Measurements from ENCODE around the gene TLN1.

The TLN1 gene

DNA sequence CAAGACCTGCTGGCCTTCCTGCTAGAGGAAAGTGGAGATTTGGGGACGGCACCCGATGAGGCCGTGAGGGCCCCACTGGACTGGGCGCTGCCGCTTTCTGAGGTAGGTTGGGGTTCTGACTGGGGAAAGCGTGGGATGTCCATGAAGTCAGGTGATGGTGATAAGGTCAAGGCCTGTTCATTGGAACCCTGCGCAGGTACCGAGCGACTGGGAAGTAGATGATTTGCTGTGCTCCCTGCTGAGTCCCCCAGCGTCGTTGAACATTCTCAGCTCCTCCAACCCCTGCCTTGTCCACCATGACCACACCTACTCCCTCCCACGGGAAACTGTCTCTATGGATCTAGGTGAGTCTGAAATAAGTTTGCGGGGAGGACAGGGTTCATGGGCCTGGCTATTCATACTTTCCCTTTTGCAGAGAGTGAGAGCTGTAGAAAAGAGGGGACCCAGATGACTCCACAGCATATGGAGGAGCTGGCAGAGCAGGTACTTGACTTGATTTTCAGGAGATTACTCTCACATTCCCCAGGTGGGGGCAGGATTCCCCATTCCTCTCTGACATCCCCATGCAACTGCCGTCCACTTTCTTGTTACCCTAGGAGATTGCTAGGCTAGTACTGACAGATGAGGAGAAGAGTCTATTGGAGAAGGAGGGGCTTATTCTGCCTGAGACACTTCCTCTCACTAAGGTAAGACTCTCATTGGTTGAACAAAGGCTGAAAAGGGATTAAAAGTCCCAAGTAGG, 976 bp upstream of the TLN1 start:
- H3K27ac ChIP-seq = peak overlapping the region in 20 of 21 experiments; percentile 76 to 99 (median 95)
- H3K4me3 ChIP-seq = peak overlapping the region; percentile 59 to 82 (median 67)

DNA sequence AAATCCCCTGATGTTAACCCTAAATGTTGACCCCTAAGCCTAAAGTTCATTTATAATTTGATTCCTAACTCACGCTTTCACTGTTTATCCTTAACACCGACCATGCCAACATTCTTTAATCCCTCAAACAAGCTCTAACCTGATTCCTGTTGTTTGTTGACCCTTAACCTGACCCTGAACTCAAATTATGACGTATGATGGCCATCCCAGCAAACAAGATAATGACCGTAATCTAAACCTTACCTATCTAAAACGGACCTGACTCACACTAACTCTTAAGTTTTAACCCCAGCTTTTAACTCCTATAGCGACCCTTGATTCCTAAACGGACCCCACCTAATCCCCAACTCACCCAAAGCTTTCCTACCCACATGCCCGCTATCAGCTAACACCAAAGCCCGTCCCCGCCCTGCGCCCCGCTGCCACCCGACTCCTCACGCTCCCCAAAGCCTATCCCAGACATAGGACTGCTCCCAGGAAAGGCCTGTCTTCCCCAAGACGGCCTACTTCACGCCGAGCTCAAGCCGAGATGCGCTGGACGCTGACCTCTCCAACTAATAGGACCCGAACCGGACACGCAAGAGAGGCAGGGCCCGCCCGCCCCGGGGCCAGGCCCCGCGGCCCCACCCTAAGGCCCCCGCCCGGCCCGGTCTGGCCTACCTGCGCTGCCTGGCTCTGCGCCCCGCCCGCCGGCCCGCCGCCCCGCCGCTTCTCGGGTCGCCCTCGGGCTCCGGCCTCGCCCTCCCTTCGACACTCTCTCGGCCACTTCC, 395 bp downstream of the TLN1 start:
- H3K4me3 ChIP-seq = peak overlapping the region; percentile 59 to 82 (median 67)
- peak overlapping the region; percentile 76 to 99 (median 95) for H3K27ac ChIP-seq

DNA sequence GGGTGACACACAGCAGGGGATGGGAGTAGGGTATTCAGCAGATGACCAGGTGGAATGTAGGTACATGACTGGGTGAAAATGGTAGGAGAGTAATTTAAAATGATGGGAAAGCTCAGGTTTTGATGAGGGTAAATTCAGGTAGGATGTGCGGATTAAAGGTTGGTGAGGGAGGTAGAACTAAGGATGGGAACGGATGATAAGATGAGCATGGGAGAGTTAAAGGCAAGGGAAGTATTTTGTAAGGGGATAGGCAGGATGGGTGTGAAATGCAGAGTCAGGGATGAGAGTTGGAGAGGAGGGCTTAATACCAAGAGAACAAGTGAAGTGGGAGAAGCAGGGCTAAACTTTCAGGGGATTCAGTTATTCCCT, 1.5 kb downstream of the TLN1 start:
- H3K4me3 ChIP-seq = peak overlapping the region in 5 of 7 experiments; percentile 59 to 82 (median 75)

DNA sequence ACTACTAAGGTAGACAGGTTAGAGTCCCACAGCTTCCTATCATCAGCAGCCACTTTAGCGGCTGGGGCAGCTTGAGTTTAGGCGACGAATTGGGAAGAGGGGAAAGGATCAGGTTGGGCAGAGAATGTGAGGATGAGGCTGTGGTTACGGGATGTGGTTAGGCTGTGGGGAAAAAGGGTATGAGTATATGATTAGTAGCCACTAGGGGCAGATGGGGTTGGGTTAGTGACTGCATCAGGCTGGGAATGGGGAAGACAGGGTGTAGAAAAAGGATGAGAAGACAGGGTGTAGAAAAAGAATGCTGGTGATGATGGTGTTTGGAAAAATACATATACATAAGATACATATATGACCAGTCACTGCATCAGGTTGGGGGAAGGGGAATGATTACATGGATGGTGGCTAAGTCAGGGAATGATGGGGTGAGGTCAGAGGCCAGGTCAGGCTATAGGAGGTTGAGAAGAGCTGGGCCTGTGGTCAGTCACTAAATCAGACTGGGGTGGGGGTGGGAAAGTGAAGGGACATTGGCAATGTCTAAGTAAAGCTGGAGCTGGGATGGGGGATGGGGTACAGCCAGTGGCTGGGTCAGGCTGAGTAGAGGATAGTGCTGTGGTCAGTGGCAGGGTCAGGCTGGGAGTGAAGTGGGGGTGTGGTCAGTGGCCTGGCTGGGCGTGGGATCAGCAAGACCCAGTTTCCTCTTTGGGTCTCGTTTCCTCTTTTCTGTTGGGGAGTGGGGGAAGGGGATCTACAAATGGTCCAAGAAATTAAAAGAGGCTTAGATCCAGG, 2.1 kb downstream of the TLN1 start:
- peak overlapping the region in 14 of 21 experiments; percentile 5 to 97 (median 78) for H3K27ac ChIP-seq
- H3K4me3 ChIP-seq = peak overlapping the region in 4 of 7 experiments; percentile 16 to 75 (median 40)

More for the DNA sequence above, 1.5 kb downstream of the TLN1 start:
- peak overlapping the region in 15 of 21 experiments; percentile 9 to 99 (median 95) for H3K27ac ChIP-seq

DNA sequence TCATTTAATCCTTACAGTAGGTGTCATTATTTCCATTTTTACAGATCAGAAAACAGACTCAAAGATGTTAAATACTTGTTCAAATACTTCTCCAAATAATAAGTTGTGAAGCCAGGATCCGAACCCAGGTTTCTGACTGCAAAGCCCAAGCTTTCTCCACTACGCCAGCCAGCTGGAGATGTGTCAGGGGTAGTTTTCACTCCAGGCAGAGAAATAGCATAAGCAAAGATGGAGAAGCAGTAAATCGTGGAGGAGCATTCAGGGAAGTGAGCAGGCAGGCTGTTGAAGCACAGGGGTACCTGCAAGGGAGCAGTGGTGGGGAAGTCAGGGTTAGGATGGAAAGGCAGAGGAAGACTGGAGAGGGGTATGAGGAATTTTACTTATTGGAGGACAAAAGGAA, 2.9 kb downstream of the TLN1 start:
- H3K4me3 ChIP-seq = peak overlapping the region in 3 of 7 experiments; percentile 16 to 75 (median 20)
- peak overlapping the region in 15 of 21 experiments; percentile 5 to 97 (median 65) for H3K27ac ChIP-seq

DNA sequence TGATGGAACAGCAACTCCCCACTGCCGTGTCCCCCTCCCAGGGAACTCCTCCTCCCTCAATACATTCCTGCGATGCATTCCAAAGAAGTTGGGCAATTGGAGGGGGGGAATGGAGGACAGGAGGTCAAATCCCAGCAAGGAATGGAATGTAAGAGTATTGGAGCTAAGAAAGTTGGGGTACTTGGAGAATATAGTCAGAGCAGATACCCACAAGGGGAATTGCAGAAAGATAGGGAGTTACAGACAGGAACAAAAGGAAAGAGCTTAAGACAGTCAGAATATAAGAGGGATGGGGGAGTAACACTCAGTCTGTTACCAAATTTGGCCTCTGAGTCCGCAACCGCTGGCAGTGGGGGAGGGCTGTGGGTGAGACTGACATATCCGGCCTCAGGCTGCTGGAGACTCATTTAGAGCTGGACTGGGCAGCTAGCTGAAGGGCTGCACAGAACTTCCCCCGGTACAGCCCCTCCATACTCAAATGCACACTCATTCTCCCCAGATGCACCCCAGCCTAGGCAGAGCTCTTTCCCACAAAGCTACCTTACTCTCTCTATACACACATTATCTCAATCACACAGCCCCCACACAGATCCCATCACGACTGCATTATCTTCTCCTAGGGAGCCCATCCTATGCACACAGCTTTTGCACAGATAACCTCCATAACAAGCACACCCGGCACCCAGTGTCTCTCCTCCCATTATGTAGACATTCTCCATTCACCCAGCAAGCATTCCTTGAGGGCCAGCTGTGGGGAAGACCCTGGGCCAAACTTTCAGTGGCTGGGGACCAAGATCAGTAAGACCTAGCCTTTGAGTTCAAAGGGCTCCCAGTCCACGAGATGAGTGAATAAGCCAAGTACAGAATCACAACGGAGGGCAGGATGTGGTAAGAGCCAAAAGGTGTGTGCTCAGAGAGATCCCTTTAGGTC, 3.7 kb downstream of the TLN1 start:
- Histone ChIP-seq H3K4me3 (peak overlapping the region in 3 of 7 experiments; percentile 1 to 20 (median 16)), H3K27ac (peak overlapping the region in 19 of 21 experiments; percentile 1 to 96 (median 62))

DNA sequence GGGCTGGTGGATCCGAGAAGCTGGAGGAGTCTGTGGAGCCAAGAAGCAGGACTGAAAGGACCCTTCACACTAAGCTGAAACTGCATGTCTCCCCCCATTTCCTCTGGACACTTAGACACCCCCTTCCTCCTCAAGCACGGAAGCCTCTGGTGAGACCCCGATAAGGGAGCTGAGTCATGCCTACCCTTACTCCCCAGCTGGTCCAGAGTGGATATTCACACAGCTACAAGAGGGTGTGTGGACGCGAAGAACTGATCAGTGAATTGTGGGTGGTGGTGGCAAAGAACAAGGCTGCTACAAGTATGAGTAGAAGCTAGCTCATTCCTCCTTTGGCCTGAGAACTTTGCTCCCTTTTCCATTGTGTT, 4.3 kb downstream of the TLN1 start:
- peak overlapping the region in 2 of 7 experiments; percentile 12 to 16 for H3K4me3 ChIP-seq

DNA sequence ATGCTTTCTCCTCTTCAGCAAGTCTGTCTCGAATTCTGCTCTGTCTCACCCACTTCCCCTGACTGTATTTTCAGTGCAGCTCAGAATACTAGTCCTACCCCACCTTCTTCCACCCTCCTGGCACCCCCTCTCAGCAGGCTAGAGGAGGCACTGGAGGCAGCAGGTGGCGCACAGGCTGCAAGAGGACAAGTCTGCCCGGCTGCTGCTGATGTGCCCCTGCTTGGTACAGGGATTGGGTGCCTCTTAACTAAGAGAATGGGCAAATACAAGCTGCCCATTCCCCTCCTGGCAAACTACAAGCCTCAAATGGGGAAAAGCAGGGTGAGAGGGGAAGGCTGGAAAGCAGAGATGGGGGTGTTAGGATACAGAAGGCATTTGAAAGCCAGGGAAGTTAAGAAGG, 5.1 kb downstream of the TLN1 start:
- Histone ChIP-seq H3K27ac (peak overlapping the region in 15 of 21 experiments; percentile 2 to 96 (median 65)), H3K4me3 (no peak overlapping the region)

More for the DNA sequence above, 4.3 kb downstream of the TLN1 start:
- H3K27ac ChIP-seq = peak overlapping the region in 17 of 21 experiments; percentile 1 to 96 (median 65)

DNA sequence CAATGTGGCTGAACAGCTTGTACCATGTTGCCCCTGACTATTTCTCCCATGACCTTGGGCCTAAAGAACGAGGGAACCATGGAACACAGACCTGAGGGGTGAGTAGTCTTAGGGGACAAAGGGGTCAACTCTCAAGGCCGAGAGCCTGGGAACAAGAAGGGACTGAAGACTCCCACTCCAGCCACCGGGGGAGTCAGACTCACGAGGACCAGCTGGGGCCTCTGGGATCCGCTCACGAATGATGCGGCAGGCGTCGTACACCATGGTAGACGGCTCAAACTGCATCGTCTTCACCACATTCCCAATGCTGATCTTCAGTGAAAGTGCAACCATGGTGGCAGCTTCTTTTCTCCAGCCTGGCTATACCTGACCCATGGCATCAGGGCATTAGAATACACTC, 6.6 kb downstream of the TLN1 start:
- Histone ChIP-seq H3K27ac (no peak overlapping the region), H3K4me3 (no peak overlapping the region)

DNA sequence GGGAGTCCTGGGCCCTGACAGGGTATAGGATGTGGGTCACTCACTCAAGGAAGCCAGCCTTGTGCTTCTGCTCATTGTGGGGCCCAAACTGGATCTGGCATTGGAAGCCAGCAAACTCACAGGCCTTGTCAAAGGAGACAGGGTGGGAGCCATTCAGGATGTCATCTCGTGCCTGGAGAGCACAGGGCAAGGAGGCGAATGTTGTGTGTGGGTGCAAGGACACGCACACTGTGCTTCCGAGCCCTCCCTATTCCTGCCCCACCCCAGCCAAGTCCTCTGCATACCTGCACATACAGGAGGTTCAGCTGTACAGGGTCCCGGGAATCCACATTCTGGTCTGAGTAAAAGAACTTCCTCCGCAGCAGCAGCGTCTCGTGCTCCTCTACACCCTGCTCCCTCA, 8.1 kb downstream of the TLN1 start:
- Histone ChIP-seq H3K4me3 (no peak overlapping the region), H3K27ac (no peak overlapping the region)

DNA sequence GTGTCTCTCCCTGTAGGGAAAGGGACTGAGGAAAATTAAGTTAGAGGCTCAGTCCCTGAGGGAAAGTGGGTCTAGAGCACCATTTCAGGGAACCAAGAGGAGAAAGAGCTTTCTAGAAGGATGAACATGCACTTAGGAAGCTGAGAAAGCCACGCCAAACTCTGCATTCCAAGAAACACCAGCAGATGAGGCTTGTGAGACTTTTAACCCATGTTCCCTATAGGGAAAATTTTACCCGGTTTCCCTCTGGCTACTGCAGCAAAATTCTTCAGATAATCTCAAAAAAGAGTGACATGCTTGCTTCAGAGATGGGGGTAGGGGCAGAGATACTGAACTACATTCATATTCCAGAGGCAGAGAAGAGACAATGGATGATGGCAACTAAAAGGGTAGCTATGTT, 8.6 kb downstream of the TLN1 start:
- Histone ChIP-seq H3K4me3 (no peak overlapping the region), H3K27ac (no peak overlapping the region)

DNA sequence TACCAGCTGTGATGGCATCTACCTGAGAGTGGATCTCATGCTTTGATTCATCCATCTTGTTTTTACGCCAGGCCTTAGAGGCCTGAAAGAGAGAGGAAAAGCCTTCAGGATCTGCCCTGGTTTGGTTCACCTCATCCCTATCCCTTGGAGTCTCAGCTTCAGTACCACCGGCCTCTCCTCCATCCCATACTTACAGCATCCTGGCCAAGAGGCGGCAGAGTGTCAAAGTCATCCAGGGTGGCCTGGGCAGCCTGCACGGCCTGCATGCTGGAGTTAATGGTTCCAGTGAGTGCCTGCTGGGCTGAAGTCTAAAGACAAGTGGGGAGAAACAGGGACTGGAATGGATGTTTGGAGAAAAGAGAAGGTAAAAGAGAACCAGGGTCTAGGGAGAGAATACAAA, 12.4 kb downstream of the TLN1 start:
- Histone ChIP-seq H3K27ac (peak overlapping the region in 1 of 21 experiments; percentile 22), H3K4me3 (no peak overlapping the region)

DNA sequence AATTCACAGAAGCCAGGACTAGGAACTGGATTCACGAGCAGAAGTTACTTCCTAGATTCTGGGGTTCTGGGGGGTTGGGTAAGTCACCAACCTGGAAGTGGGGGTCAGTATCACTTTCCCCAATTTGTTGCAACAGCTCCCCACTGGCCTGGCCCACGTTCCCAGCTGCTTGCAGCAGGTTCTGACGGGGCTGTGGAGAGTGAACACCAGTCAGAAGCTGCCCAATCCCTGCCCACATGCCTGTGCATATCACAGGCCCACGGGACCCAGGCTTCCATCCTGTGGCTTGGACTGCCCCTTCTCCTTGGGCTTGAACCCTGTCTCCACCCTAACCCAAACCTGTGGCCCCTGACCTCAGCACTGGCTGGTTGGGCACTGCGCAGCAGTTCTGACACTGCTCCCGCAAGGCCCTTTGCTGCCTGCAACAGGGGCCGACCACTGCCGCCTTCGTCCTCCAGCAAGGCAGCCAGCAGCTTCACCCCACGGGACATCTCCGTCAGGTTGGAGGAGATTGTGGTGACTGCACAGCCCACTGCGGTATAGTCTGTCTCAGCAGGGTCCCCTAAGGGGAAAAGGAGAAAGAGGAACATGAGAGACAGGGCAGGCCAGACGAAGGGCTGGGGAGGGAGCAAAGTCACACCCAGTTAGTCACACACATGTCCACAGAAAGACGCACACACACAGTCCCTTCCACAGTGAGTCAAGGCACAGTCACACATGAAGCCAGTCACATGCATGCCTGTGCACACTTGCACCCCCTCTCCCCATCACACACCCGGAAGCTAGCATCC, 13.1 kb downstream of the TLN1 start:
- peak overlapping the region in 1 of 21 experiments; percentile 23 for H3K27ac ChIP-seq
- no peak overlapping the region for H3K4me3 ChIP-seq

DNA sequence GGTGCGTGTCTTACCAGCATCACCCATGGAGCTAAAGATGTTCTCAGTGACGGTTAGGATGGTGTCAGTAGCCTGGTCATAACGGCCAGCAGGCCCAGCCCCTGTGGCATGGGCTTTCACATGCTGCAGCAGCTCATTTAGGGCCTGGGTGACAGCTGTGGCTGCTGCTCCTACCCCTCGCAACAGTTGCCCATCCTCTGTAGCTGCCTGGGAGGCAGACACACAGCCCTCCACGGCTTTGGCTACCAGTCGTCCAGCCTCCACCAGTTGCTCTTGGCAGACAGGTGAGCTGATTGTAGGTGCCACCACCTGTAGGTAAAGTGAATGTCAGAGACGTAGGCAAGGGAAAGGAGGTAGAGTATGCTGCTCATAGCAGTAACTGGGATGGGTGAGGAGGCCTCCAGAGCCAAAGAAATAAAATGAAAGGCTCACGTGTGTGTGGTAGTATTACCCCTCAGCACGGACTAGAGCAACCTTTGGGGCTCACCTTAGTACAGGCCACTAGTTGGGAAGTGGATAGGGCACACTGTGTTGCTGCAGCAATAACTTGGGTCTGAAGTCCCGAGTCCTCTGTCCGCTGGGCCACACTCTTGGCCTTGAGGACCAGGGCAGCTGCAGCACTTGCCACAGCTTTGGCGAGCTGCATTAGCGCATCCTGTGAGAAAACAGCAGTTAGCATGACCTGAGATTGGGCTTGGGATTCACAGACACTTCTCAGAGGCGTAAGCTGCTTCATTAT, 14.7 kb downstream of the TLN1 start:
- no peak overlapping the region for H3K27ac ChIP-seq
- no peak overlapping the region for H3K4me3 ChIP-seq

DNA sequence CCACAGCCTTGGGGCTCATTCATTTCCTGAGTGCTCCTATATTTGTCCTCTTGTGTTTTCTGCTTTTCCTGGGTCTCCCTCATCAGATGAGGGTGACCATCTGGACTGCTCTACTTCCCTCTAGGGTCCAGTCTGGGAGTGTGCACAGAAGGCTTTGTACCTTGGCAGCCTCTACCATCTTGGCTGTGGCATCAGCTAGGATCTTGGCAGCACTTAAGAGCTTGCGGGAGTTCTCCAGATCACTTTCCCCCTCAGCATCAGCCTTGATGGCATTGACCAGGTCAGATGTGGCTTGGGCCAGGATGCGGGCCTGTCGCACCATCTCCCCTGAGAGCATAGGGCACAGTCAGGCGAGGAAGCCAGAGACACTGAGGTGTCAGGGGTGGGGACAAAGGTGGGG, 15.8 kb downstream of the TLN1 start:
- no peak overlapping the region for H3K27ac ChIP-seq

DNA sequence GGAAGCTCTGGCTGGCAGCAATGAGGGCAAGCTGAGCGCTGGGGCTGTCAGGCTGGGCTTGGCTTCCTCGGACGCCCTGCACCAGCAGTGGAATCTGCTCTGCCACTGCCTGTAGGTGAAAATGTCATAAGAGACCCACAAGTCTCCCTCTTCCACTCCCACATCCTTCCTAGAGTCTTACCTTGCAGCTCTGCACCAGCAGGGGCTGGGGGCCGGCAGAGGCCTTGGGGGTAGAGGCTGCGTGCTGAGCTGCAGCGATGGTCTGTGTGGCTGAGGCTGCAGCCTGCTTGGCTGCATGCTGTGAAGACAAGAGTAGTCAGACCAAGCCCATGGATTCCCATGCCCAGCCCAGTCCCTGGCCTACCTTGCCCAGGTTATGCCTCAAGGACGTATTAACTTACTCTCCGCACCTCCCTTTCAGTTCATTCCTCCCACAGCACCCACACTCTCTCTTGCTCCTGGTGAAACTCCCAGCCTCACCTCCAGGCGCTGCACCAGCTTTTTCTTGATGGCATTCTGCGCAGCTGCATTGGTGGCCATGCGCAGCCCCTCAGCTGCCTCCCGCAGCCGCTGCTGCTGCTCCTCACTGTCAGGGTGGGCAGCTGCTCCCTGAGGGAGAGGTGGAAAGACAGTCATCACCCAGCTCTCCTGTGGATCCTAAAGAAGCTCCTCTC, 17.3 kb downstream of the TLN1 start:
- Histone ChIP-seq H3K4me3 (no peak overlapping the region), H3K27ac (no peak overlapping the region)

More for the DNA sequence above, 15.8 kb downstream of the TLN1 start:
- H3K4me3 ChIP-seq = no peak overlapping the region

DNA sequence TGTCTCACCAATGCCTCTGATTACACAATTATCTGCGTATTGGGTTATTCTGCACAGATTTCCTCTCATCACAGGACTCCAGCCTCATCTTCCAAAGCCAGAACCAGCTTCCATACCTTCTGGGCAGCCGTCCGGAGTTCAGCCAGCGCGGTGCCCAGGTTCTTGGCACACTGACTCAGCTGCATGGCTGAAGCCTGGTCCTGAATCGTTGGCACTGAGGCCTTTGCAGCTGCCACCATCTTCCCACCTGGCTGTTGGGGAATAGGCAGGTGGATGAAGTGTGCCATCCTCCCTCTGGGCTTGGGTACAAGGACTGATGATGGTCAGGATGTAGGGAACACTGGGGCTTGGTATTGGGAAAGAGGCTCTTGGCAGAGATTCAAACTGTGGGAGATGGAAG, 17.9 kb downstream of the TLN1 start:
- Histone ChIP-seq H3K27ac (no peak overlapping the region), H3K4me3 (no peak overlapping the region)
